NB4 (cell line): ENCODE results near the gene XPNPEP1.

Experiments used
- CTCF ChIP-seq: IDR thresholded peaks from one replicate; pipeline ENCODE4 v1.5.1; 2012; ENCODE audit warnings: low read depth, low read length
- MAX ChIP-seq: IDR thresholded peaks from 2 replicates; pipeline ENCODE4 v1.6.1; 2011; ENCODE audit warnings: low read depth, low read length
- POLR2A ChIP-seq: IDR thresholded peaks from 2 replicates; pipeline ENCODE4 v1.6.1; 2011; ENCODE audit warnings: mild to moderate bottlenecking; ENCODE audit not compliant: insufficient read length; ENCODE audit errors: extremely low read depth

- TF ChIP-seq CTCF (no peak), MAX (no peak), POLR2A (no peak)
Observed at GRCh38 chr10:109941236-109941862, 18.0 kb upstream of the XPNPEP1 start.
